Liver (tissue), 9 donors: ENCODE measurements around the gene AKT3. TPM values are rescaled to one million over a fixed set of nuclear protein-coding genes. Genes with fewer than 3 reads are reported as not detected.

Source experiments
- DNase-seq: peaks from one replicate; pipeline ENCODE4 v3.0.0-alpha.2; 2017; ENCODE audit warnings: low spot score
- H3K27ac ChIP-seq, 2 donors: one replicate each; pipeline ENCODE4 v1.7.0; 2013; ENCODE audit warnings: inconsistent platforms in 2 of 2, low read length in 2 of 2, control low read depth in 1 of 2, low read depth in 1 of 2, mild to moderate bottlenecking in 1 of 2
- H3K27me3 ChIP-seq, 4 donors: one replicate each; pipeline versions ENCODE4 v1.6.1 to v1.7.0; 2013; ENCODE audit warnings: low read length in 3 of 4, inconsistent platforms in 1 of 4, mild to moderate bottlenecking in 1 of 4, moderate library complexity in 1 of 4; ENCODE audit not compliant: control insufficient read depth in 4 of 4, insufficient read depth in 4 of 4
- H3K36me3 ChIP-seq, 4 donors: one replicate each; pipeline versions ENCODE4 v1.6.1 to v1.7.0; 2013; ENCODE audit warnings: low read length in 3 of 4, mild to moderate bottlenecking in 3 of 4, low read depth in 1 of 4, moderate library complexity in 1 of 4; ENCODE audit not compliant: control insufficient read depth in 4 of 4, insufficient read depth in 3 of 4
- H3K4me1 ChIP-seq, 4 donors: one replicate each; pipeline versions ENCODE4 v1.6.1 to v1.7.0; 2013; ENCODE audit warnings: low read length in 3 of 4, mild to moderate bottlenecking in 3 of 4, moderate library complexity in 1 of 4; ENCODE audit not compliant: control insufficient read depth in 4 of 4, insufficient read depth in 4 of 4
- H3K4me3 ChIP-seq, 3 donors: one replicate each; pipeline versions ENCODE4 v1.6.1 to v1.7.0; 2013; ENCODE audit warnings: low read length in 3 of 3, control low read depth in 1 of 3, low read depth in 1 of 3, mild to moderate bottlenecking in 1 of 3
- H3K9ac ChIP-seq, 2 donors: one replicate each; pipeline ENCODE4 v1.7.0; 2013; ENCODE audit warnings: low read length in 2 of 2, mild to moderate bottlenecking in 2 of 2, moderate library complexity in 2 of 2, control low read depth in 1 of 2, low read depth in 1 of 2
- H3K9me3 ChIP-seq, 4 donors: one replicate each; pipeline versions ENCODE4 v1.6.1 to v1.7.0; 2013; ENCODE audit warnings: low read length in 3 of 4; ENCODE audit not compliant: control insufficient read depth in 4 of 4
- CTCF ChIP-seq: fragments of 150-350 bp; IDR thresholded peaks from 2 replicates; pipeline ENCODE4 v1.5.1; 2017; ENCODE audit warnings: improper control_type of control experiment, low read depth, low read length; ENCODE audit not compliant: missing input control
- EGR1 ChIP-seq, 2 donors: IDR thresholded peaks; 2 replicates each; pipeline ENCODE4 v1.6.1; 2016 to 2018; ENCODE audit warnings: antibody characterized with exemption in 2 of 2, low read depth in 2 of 2
- FOXA1 ChIP-seq: IDR thresholded peaks from 2 replicates; pipeline ENCODE4 v1.6.1; 2016; ENCODE audit warnings: antibody characterized with exemption
- FOXA2 ChIP-seq: IDR thresholded peaks from 2 replicates; pipeline ENCODE4 v1.6.1; 2016; ENCODE audit warnings: antibody characterized with exemption
- GABPA ChIP-seq, 2 donors: IDR thresholded peaks in 1 of 2; conservative IDR thresholded peaks in 1 of 2; 2 replicates each; pipeline ENCODE4 v1.6.1; 2016; ENCODE audit warnings: antibody characterized with exemption in 2 of 2, mild to moderate bottlenecking in 1 of 2, moderate library complexity in 1 of 2
- HNF4A ChIP-seq, 2 donors: conservative IDR thresholded peaks; 2 replicates each; pipeline ENCODE4 v1.6.1; 2016; ENCODE audit warnings: antibody characterized with exemption in 2 of 2, mild to moderate bottlenecking in 2 of 2
- HNF4G ChIP-seq: IDR thresholded peaks from 2 replicates; pipeline ENCODE4 v1.6.1; 2016; ENCODE audit warnings: antibody characterized with exemption
- JUND ChIP-seq, 2 donors: IDR thresholded peaks; 2 replicates each; pipeline ENCODE4 v1.6.1; 2016; ENCODE audit warnings: antibody characterized with exemption in 2 of 2
- MAX ChIP-seq: IDR thresholded peaks from 2 replicates; pipeline ENCODE4 v1.6.1; 2016; ENCODE audit warnings: antibody characterized with exemption
- NR2F2 ChIP-seq: IDR thresholded peaks from 2 replicates; pipeline ENCODE4 v1.6.1; 2016; ENCODE audit warnings: antibody characterized with exemption
- RAD21 ChIP-seq, 2 donors: IDR thresholded peaks; 2 replicates each; pipeline ENCODE4 v1.6.1; 2016; ENCODE audit warnings: antibody characterized with exemption in 2 of 2, mild to moderate bottlenecking in 2 of 2
- RXRA ChIP-seq, 2 donors: IDR thresholded peaks; 2 replicates each; pipeline ENCODE4 v1.6.1; 2017 to 2018; ENCODE audit warnings: antibody characterized with exemption in 2 of 2, mild to moderate bottlenecking in 1 of 2
- SP1 ChIP-seq: IDR thresholded peaks from 2 replicates; pipeline ENCODE4 v1.6.1; 2018; ENCODE audit warnings: antibody characterized with exemption, mild to moderate bottlenecking
- TAF1 ChIP-seq: conservative IDR thresholded peaks from 2 replicates; pipeline ENCODE4 v1.6.1; 2016; ENCODE audit warnings: antibody characterized with exemption, mild to moderate bottlenecking
- YY1 ChIP-seq: IDR thresholded peaks from 2 replicates; pipeline ENCODE4 v1.6.1; 2016; ENCODE audit warnings: antibody characterized with exemption, mild to moderate bottlenecking
- WGBS: extraction: QIAGEN DNeasy Blood & Tissue Kit; methylation state at CpG from one replicate; pipeline ENCODE4 v1.1.7; 2013; 5-methylcytosine and 5-hydroxymethylcytosine counted together
- polyA plus RNA-seq, 2 donors: library from polyadenylated mRNA; stranded (reverse) in 1 of 2; unstranded in 1 of 2; fragments of 200-250 nt in 1 of 2; fragments of >200 nt in 1 of 2; fragmentation: Nextera tagmentation in 1 of 2; extraction: Ambion mirVana in 1 of 2; gene quantifications; one replicate each; pipeline versions ENCODE4 v1.2.1 to v1.2.3, GENCODE V29; 2013 to 2015
- total RNA-seq, 2 donors: library from RNA; depleted of rRNA; stranded (reverse); fragments of >200 nt; gene quantifications; one replicate each; pipeline ENCODE4 v1.2.3, GENCODE V29; 2014
- TF ChIP-seq, protein P1 (sequence below): IDR thresholded peaks from 2 replicates; pipeline ENCODE4 v1.6.1; 2016; ENCODE audit warnings: antibody characterized with exemption
- TF ChIP-seq, protein P2 (sequence below): IDR thresholded peaks from 2 replicates; pipeline ENCODE4 v1.6.1; 2016; ENCODE audit warnings: antibody characterized with exemption, mild to moderate bottlenecking
- donor health status: healthy.
- donor health status: healthy.
- donor health status: healthy.
- donor health status: healthy.
- donor health status: healthy.

Gene AKT3
- total and polyA plus RNA-seq, 4 donors, result 1.7 to 7.6 (median 2.8) TPM

DNA sequence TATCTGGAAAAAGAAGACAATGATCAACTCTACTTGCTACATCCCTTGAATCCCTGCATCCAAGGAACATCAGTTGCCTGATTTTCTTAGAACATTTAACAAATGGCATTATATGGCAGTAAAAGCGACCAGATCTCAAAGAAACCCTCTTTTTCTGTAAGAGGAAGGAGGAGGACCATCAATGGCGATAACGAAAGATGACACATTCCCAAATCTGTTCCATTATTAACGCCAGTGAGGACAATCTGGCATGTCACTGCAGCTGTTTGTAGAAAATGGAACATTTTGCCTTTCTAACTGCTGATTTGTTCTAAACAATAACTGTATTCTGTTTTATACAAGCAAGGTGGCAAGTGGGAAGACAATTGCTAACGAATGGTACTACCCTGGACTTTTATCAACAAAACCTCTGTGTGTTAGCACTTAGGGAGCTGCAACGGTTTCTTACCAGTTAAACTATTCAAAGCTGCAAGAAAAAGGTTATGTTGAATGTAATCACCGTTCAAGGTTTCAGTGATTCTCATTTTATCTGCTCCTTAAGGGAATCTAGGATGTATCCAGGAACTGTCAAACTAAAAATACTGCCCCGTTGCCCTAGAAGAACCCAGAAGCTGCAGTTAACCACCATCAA is 342.3 kb downstream of the AKT3 start:
- peaks cover 0 to 13% (median 3%) of the 10 kb centered on the region in 4 donors for H3K4me1 ChIP-seq
- H3K27ac ChIP-seq, result no peak overlapping the region
- no peaks in the 10 kb centered on the region for H3K27me3 ChIP-seq
- no peak overlapping the region for H3K4me3 ChIP-seq
- no peak overlapping the region for H3K9ac ChIP-seq
- H3K36me3 ChIP-seq, result peaks cover 0 to 3% (median 0%) of the 10 kb centered on the region in 4 donors
- 90% methylated on average over 8 of the region's 8 CpGs for WGBS
- DNase-seq, result no peak
- no peaks in the 10 kb centered on the region for H3K9me3 ChIP-seq
- TF ChIP-seq GABPA (IDR thresholded peaks at IDR 0.05 in 1 of 2, conservative IDR thresholded peaks at IDR 0.05 in 1 of 2) (no peak), EGR1 (IDR thresholded peaks at IDR 0.05; ENCODE audit: low read depth in 2 of 2) (no peak), MAX (no peak), RAD21 (IDR thresholded peaks at IDR 0.05) (no peak), YY1 (no peak), SP1 (no peak), RXRA (IDR thresholded peaks at IDR 0.05) (no peak), NR2F2 (no peak), HNF4G (no peak), JUND (IDR thresholded peaks at IDR 0.05) (no peak), TAF1 (no peak), FOXA2 (no peak), HNF4A (conservative IDR thresholded peaks at IDR 0.05) (no peak), FOXA1 (no peak)
- TF ChIP-seq, protein P1, sequence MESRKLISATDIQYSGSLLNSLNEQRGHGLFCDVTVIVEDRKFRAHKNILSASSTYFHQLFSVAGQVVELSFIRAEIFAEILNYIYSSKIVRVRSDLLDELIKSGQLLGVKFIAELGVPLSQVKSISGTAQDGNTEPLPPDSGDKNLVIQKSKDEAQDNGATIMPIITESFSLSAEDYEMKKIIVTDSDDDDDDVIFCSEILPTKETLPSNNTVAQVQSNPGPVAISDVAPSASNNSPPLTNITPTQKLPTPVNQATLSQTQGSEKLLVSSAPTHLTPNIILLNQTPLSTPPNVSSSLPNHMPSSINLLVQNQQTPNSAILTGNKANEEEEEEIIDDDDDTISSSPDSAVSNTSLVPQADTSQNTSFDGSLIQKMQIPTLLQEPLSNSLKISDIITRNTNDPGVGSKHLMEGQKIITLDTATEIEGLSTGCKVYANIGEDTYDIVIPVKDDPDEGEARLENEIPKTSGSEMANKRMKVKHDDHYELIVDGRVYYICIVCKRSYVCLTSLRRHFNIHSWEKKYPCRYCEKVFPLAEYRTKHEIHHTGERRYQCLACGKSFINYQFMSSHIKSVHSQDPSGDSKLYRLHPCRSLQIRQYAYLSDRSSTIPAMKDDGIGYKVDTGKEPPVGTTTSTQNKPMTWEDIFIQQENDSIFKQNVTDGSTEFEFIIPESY, result no peak
- TF ChIP-seq, protein P2, sequence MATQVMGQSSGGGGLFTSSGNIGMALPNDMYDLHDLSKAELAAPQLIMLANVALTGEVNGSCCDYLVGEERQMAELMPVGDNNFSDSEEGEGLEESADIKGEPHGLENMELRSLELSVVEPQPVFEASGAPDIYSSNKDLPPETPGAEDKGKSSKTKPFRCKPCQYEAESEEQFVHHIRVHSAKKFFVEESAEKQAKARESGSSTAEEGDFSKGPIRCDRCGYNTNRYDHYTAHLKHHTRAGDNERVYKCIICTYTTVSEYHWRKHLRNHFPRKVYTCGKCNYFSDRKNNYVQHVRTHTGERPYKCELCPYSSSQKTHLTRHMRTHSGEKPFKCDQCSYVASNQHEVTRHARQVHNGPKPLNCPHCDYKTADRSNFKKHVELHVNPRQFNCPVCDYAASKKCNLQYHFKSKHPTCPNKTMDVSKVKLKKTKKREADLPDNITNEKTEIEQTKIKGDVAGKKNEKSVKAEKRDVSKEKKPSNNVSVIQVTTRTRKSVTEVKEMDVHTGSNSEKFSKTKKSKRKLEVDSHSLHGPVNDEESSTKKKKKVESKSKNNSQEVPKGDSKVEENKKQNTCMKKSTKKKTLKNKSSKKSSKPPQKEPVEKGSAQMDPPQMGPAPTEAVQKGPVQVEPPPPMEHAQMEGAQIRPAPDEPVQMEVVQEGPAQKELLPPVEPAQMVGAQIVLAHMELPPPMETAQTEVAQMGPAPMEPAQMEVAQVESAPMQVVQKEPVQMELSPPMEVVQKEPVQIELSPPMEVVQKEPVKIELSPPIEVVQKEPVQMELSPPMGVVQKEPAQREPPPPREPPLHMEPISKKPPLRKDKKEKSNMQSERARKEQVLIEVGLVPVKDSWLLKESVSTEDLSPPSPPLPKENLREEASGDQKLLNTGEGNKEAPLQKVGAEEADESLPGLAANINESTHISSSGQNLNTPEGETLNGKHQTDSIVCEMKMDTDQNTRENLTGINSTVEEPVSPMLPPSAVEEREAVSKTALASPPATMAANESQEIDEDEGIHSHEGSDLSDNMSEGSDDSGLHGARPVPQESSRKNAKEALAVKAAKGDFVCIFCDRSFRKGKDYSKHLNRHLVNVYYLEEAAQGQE, result no peak

GRCh38 chr1:243507001-243507671 is 342.9 kb downstream of the AKT3 start:
- Histone ChIP-seq H3K27me3 (no peaks in the 10 kb centered on the region), H3K27ac (no peak overlapping the region), H3K36me3 (peaks cover 0 to 3% (median 0%) of the 10 kb centered on the region in 4 donors), H3K4me1 (peaks cover 0 to 13% (median 3%) of the 10 kb centered on the region in 4 donors), H3K4me3 (no peak overlapping the region), H3K9ac (no peak overlapping the region), H3K9me3 (no peaks in the 10 kb centered on the region)
- WGBS, result 91% methylated on average over 5 of the region's 5 CpGs
- no peak for DNase-seq
- no peak for TF ChIP-seq RAD21 (IDR thresholded peaks at IDR 0.05)
- no peak for TF ChIP-seq YY1
- no peak for TF ChIP-seq EGR1 (IDR thresholded peaks at IDR 0.05; ENCODE audit: low read depth in 2 of 2)
- TF ChIP-seq TAF1, result no peak
- TF ChIP-seq SP1, result no peak
- TF ChIP-seq, protein P2, result no peak
- no peak for TF ChIP-seq FOXA2
- TF ChIP-seq GABPA (IDR thresholded peaks at IDR 0.05 in 1 of 2, conservative IDR thresholded peaks at IDR 0.05 in 1 of 2), result no peak
- no peak for TF ChIP-seq HNF4A (conservative IDR thresholded peaks at IDR 0.05)
- no peak for TF ChIP-seq CTCF
- TF ChIP-seq RXRA (IDR thresholded peaks at IDR 0.05), result no peak
- no peak for TF ChIP-seq HNF4G
- no peak for TF ChIP-seq FOXA1
